Gastroesophageal sphincter (tissue), 4 donors: ENCODE results near the gene ISG15. TPM values are rescaled to one million over a fixed set of nuclear protein-coding genes. Genes with fewer than 3 reads are reported as not detected.
A peak's percentile ranks its signal among the peaks of the same experiment; 100 is the strongest.

Experiments used
- ATAC-seq: fragments of 150-250 bp; one replicate; pipeline ENCODE4 v1.9.1; 2016; ENCODE audit warnings: mild to moderate bottlenecking, moderate library complexity
- H3K27ac ChIP-seq, 4 donors: fragments of 200-600 bp; sonication (generic) in 3 of 4; 1 replicate in 3 of 4; 2 replicates in 1 of 4; pipeline ENCODE4 v1.5.1; 2016 to 2019
- H3K27me3 ChIP-seq: fragments of 200-600 bp; sonication (generic); one replicate; pipeline ENCODE4 v1.5.1; 2019
- H3K36me3 ChIP-seq, 2 donors: fragments of 200-600 bp; sonication (generic); one replicate each; pipeline ENCODE4 v1.5.1; 2019; ENCODE audit warnings: control low read depth in 1 of 2
- H3K4me1 ChIP-seq, 3 donors: fragments of 200-600 bp; sonication (generic); 1 replicate in 2 of 3; 2 replicates in 1 of 3; pipeline ENCODE4 v1.5.1; 2016 to 2019; ENCODE audit warnings: control low read depth in 2 of 3
- H3K4me3 ChIP-seq, 2 donors: fragments of 200-600 bp; sonication (generic); one replicate each; pipeline ENCODE4 v1.5.1; 2019; ENCODE audit warnings: mild to moderate bottlenecking in 1 of 2, moderate library complexity in 1 of 2
- H3K9me3 ChIP-seq, 3 donors: fragments of 200-600 bp; sonication (generic); one replicate each; pipeline ENCODE4 v1.5.1; 2017 to 2019; ENCODE audit warnings: control low read depth in 2 of 3
- CTCF ChIP-seq, 4 experiments: fragments of 200-600 bp in 2 of 4; fragments of 450-650 bp in 2 of 4; sonication (generic) in 1 of 4; IDR thresholded peaks; one replicate each; pipeline ENCODE4 v1.5.1; 2017 to 2019; ENCODE audit warnings: antibody characterized with exemption in 4 of 4, mild to moderate bottlenecking in 2 of 4, moderate library complexity in 2 of 4
- EP300 ChIP-seq: sonication (generic); formaldehyde crosslinking; IDR thresholded peaks from one replicate; pipeline ENCODE4 v1.6.1; 2017; ENCODE audit warnings: antibody characterized with exemption, mild to moderate bottlenecking
- POLR2A ChIP-seq, 2 donors: fragments of 450-650 bp; IDR thresholded peaks; one replicate each; pipeline ENCODE4 v1.6.1; 2017; ENCODE audit warnings: antibody characterized with exemption in 2 of 2, mild to moderate bottlenecking in 2 of 2, moderate library complexity in 1 of 2
- POLR2AphosphoS5 ChIP-seq: sonication (generic); formaldehyde crosslinking; IDR thresholded peaks from one replicate; pipeline ENCODE4 v1.6.1; 2017; ENCODE audit warnings: antibody characterized with exemption
- WGBS, 2 donors: methylation state at CpG; one replicate each; pipeline ENCODE4 v1.1.5; 2018; ENCODE audit warnings: low coverage in 1 of 2; 5-methylcytosine and 5-hydroxymethylcytosine counted together
- total RNA-seq, 4 donors: library from RNA; depleted of rRNA; stranded (reverse); fragments of >200 nt; gene quantifications; one replicate each; pipeline ENCODE4 v1.1.0, GENCODE V29; 2016

ISG15 gene
- total RNA-seq, 4 donors from 2014 or later = 26.9 to 56.2 (median 45.9) TPM

DNA sequence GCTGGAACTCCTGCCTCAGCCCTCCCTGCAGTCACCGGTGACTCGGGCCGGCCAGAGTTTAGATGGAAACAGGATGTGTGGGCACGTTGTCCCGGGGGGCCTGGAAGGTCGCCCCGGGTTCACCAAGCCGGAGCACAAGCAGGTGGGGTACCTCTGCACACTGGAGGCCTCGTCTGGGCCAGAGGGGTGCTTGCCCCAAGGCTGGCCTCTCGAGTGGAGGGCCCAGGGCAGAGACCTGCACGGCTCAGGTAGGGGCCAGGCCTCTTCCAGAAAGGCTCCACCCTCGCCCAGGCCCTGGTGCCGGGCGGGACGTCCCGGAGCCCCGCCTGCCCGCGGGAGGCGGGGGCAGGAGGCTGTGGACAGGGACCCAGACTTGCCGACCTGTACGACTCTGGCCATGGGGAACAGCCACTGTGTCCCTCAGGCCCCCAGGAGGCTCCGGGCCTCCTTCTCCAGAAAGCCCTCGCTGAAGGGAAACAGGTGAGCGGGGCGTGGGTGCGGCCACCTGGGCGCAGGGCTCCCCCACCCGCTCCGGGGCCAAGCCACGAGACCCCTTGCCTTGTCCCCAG, 47.1 kb upstream of the ISG15 start, which contains the start of gene PLEKHN1:
PLEKHN1 (plus strand) TSS at position 348 of the 569 bp plus-strand sequence; CDS start at position 398, 50 bp downstream.
- WGBS, 2 donors = no CpG with 5 or more reads among the region's 31 CpGs

DNA sequence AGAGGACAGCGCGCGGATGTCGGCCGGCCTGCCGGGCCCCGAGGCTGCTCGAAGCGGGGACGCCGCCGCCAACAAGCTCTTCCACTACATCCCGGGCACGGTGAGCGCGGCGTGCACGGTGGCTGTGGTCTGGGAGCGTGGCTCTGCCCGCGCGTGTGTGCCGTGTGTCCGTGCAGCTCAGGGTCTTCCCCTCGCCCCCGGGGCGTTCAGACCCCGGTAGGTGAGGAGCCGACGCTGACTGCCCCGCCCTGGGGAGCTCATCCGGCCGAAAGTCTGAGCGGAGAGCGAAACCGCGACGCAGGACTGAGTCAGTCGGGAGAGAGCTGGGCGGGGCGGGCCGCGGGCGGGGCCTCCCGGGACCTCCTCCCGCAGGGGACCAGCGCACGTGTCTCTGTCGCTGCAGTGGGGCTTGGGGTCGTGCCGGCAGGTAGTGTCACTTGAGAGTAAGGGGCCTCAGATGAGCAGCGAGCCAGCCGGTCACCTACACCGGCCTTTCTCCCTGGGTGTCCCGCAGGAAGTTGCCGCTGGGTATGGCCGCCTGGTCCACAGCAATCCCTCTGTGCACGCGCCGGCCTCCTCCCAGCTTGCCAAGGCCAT, 46.5 kb upstream of the ISG15 start:
- peaks cover 0 to 21% (median 13%) of the 10 kb centered on the region in 3 donors for H3K4me1 ChIP-seq
- no CpG with 5 or more reads among the region's 60 CpGs for WGBS, 2 donors
- peaks cover 48% of the 10 kb centered on the region for H3K27me3 ChIP-seq
- H3K4me3 ChIP-seq = peak overlapping the region; percentile 35 to 64
- H3K27ac ChIP-seq = peak overlapping the region in 3 of 4 donors; percentile 67 to 72 (median 69)
- TF ChIP-seq CTCF (IDR thresholded peaks at IDR 0.05) (no peak), POLR2A (IDR thresholded peaks at IDR 0.05) (peak in 1 of 2 donors; percentile 27), POLR2AphosphoS5 (no peak)
- peak; percentile 76 for ATAC-seq
- no peaks in the 10 kb centered on the region for H3K9me3 ChIP-seq
- peaks cover 0 to 30% of the 10 kb centered on the region in 2 donors for H3K36me3 ChIP-seq

More for the DNA sequence above, 47.1 kb upstream of the ISG15 start, which contains the start of gene PLEKHN1:
- H3K36me3 ChIP-seq = peaks cover 0 to 31% of the 10 kb centered on the region in 2 donors
- H3K27me3 ChIP-seq = peaks cover 42% of the 10 kb centered on the region
- H3K27ac ChIP-seq = peak within 1 kb of the TSS in 3 of 4 donors; percentile 67 to 72 (median 69)
- peak within 1 kb of the TSS; percentile 35 to 64 for H3K4me3 ChIP-seq
- H3K4me1 ChIP-seq = peaks cover 0 to 27% (median 13%) of the 10 kb centered on the region in 3 donors
- TF ChIP-seq CTCF (IDR thresholded peaks at IDR 0.05) = no peak
- TF ChIP-seq POLR2AphosphoS5 = no peak
- no peak for TF ChIP-seq POLR2A (IDR thresholded peaks at IDR 0.05)
- TF ChIP-seq EP300 = no peak
- H3K9me3 ChIP-seq = no peaks in the 10 kb centered on the region
- ATAC-seq = peak; percentile 19

DNA sequence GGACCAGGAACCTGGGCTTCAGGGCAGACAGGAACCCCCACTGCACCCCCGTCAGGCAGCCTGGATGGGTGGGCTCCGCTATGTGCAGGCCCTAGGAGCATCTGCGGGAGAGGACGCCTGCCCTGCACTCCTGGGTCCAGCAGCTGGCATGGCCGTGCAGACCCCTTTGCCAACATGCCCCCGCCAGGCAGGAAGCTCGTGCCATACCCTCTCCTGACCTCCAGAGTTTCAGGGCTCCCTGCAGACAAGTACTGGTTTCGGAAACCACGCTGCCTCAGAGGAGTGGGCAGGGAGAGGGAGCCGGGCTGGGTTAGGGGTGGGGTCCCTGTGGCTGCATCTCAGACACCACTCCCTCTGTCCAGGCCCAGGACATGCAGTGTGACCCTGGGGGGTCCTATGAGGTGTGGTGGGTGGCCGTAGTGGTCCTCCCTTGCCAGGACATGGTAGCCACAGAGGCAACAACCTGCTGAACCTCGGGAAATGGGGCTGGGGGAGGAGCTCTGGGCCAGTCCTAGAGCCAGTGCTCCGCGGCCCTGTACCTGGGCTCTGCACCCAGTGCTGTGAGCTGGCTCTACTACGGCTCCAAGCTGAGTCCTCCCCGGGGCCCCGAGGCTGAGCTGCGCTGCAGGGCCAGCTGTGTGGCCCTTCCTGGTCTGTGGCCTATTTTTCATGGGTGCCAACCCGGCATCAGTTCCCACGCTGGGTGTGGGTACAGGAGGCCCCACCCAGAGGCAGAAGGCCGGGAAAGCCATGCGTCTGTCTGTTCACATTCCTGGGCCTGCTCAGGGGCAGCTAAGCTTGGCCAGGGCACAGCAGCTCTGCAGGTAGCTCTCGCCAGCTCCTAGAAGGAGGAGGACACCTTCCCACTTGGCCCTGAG, 45.6 kb upstream of the ISG15 start:
- TF ChIP-seq POLR2AphosphoS5 (no peak), POLR2A (IDR thresholded peaks at IDR 0.05) (no peak), CTCF (IDR thresholded peaks at IDR 0.05) (no peak), EP300 (no peak)
- Histone ChIP-seq H3K4me3 (no peak overlapping the region), H3K27me3 (peaks cover 57% of the 10 kb centered on the region), H3K27ac (no peak overlapping the region), H3K36me3 (peaks cover 0 to 21% of the 10 kb centered on the region in 2 donors), H3K9me3 (no peaks in the 10 kb centered on the region), H3K4me1 (peaks cover 0 to 20% (median 13%) of the 10 kb centered on the region in 3 donors)
- no peak for ATAC-seq
- WGBS, 2 donors = 30% methylated on average over 2 of the region's 23 CpGs; no CpG with 5 or more reads in 1 of the 2 donors

DNA sequence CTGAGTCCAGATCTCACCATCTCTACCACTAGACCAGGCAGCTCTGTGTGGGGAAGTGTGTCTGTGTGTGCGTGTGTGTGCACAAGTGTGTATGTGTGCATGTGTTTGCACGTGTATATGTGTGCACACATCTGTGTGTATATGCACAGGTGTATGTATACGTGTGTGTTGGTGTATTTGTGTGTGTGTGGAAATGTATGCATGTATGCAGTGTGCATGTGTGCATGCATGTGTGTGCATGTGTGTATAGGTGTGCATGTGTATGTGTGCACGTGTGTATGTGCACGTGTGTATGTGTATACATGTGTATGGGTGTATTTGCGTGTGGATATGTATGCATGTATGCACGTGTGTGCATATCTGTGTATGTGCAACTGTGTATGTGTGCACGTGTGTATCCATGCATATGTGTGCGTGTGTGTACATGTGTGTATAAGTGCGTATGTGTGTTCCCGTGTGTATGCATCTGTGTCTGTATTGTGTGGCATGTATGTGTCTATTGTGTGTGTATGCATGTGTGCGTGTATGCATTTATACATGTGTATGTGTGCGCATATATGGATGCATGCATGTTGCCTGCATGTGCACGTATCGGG, 43.9 kb upstream of the ISG15 start:
- Histone ChIP-seq H3K27ac (no peak overlapping the region), H3K27me3 (peaks cover 74% of the 10 kb centered on the region), H3K9me3 (no peaks in the 10 kb centered on the region), H3K4me3 (no peak overlapping the region), H3K4me1 (peaks cover 0 to 20% (median 13%) of the 10 kb centered on the region in 3 donors), H3K36me3 (peaks cover 0 to 5% of the 10 kb centered on the region in 2 donors)
- WGBS, 2 donors = 73 to 75% methylated on average over 14 to 15 of the region's 15 CpGs
- TF ChIP-seq EP300 = no peak
- TF ChIP-seq POLR2AphosphoS5 = no peak
- TF ChIP-seq CTCF (IDR thresholded peaks at IDR 0.05) = no peak
- no peak for TF ChIP-seq POLR2A (IDR thresholded peaks at IDR 0.05)
- ATAC-seq = no peak
